HG02571 (cell line): Measurements from ENCODE around the gene LIF.

ENCODE experiments used
- ATAC-seq: cut with Tn5 transposase; IDR thresholded peaks from one replicate; pipeline ENCODE4 v1.9.1; 2021; ENCODE audit warnings: mild to moderate bottlenecking, moderate library complexity; ENCODE audit not compliant: unreplicated experiment

The LIF gene

DNA sequence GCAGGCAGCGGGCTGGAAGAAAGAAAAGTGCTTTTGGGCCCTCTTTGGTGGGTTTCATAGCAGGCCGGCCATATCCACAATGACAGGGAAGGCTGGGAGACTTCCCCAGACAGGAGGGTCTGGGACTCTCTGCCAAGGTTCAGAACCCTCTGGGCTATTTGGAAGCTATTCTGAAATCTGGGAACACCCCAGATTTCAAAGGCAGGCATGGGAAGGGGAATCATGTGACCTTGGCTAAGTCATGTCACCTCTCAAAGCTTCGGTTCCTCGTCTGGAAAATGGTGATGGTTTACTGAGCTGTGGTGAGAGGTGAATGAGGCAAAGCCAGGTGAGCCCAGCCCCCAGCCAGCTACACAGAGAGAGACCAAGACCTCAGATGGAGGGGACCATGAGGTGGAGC lies 38.1 kb upstream of the LIF start:
- ATAC-seq = no peak

DNA sequence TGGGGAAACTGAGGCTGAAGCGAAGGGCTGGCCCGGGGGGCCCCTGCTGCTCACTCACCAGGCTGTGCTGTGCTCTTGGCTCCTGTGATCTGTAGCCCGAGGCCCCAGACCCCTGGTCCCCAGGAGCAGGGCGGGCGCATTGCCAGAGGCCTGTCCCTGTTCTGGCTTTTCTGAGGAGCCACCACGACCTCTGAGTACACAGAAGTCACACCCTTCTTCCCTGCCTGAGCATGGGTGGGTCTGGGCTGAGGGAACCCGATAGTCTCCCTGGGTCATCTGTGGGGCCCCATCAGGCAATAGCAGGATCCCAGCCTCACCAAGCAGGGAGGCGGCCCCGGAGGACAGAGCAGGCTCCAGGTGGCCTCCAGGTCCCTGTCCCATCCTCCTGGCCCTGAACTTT lies 37.6 kb upstream of the LIF start:
- no peak for ATAC-seq

DNA sequence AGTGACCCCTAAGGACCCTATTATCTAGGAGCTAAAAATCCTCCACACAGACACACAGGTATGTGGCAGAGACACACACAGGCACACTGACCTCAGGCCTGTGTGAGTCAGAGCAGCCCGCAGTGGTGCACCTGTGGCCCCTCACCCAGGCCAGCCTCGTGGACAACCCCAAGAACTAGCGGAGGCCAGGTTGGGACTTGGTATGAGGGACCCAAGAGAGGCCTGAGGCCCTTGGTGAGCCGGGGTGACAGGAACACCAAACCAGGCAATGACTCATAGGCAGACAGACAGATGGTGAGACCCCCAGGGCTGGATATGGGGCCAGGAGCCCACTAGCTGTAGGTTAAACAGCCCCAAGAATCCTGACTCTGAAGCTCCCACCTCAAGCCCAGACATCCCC lies 36.8 kb upstream of the LIF start:
- no peak for ATAC-seq

DNA sequence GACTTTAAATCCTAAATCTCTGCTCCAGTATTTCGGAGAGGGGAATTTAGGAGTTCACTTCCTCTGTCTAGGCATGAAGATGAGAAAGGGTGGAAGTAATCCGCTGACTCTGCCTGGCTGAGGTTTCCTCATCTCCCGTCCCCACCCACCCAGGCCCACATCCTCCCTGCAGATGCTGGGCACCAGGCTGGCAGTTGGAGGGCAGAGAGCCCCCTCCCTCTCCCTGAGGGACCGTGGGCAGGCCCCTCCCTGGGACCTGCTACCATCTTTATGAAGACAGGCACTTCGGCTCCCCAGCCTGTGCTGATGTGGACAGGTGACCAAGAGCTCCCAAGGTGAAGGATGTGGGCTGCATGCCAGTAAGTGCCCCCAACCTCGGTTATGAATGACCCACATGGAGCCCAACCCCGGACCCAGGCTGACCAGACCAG lies 36.1 kb upstream of the LIF start:
- ATAC-seq = no peak

DNA sequence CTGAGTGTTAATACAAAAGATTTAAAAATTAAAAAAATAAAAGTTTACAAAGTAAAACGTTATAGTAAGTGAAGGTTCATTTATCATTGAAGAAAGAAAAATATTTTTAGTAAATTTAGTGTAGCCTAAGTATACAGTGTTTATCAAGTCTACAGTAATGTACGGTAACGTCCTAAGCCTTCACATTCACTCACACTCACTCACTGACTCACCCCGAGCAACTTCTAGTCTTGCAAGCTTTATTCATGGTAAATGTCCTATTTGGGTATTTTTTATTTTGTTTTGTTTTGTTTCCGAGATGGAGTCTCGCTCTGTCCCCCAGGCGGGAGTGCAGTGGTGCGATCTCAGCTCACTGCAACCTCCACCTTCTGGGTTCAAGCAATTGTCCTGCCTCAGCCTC lies 33.9 kb upstream of the LIF start:
- ATAC-seq = no peak

DNA sequence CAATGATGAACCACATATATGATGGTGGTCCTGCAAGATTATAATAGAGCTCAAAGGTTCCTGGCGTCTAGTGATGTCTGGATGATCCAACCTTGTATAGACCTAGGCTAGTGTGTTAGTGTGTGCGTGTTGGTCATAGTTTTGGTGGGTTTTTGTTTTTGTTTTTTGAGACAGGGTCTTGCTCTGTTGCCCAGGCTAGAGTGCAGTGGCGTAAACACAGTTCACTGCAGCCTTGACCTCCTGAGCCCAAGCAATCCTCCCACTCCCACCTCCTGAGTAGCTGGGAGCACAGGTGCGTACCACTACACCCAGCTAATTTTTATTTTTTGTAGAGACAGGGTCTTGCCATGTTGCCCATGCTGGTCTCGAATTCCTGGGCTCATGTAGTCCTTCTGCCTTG lies 33.4 kb upstream of the LIF start:
- ATAC-seq = no peak

DNA sequence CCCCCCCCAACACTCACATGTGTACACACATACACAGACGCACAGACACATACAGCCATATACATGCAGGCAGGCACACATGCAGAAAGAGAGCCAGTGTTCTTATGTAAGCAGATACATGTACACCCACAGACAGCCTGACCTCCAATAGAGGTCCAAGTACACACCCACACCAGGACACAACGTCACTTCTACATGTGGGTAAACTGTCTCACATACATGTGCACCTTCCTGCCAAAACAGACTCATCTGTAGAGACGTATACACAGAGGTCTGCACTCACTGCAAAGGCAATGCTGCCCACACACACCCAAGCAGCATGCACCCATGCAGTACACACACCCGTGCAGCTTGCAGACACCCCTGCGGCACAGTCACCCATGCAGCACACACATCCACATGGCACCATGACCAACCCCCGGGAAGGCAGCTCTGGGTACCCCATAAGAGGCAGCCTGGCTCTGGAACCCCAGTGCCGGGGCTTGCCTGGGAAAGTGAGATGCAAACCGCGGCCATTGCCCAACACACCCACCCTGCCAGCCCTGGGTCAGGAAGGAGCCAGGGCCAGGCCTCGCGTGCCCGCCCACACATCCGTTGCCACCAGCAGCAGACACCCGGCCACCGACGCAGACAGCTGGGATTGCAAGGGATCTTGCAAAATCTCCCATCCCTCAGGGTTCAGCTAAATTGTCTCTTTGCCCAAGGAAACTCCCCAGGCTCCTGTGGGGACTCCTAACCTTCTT lies 32.7 kb upstream of the LIF start:
- ATAC-seq = no peak

DNA sequence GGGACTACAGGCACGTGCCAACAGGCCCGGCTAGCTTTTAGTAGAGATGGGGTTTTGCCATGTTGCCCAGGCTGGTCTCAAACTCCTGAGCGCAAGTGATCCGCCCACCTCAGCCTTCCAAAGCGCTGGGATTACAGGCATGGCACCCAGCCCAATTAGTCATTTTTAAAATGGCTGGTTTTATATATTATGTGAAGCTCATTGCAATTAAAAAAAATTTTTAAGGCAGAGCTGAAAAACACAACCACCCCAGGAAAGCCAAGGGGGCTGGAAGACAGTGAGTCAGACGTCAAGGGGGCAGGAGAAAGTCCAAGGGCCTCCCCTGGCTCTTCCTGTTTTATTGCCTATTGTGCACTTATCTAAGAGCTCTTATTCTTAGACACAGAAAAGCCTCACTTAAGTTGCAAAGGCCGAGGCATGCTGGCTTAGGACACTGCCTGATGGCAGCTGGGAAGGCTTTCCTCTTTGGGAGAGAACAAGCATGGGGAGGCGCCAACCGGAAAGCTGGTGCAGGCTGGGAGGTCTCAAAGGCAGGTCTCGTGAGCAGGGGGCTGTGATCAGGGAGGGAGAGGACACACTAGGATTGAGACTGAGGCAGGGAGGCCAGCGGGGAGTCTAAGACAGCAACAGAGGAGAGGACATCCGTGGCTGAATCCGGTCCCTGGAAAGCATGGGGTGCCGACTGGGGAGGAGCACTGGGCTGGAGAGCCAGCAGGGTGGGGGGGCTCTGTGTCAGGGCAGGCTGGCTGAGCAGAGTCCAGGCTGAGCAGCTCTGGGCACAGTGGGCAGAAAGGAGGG lies 31.2 kb upstream of the LIF start:
- no peak for ATAC-seq

DNA sequence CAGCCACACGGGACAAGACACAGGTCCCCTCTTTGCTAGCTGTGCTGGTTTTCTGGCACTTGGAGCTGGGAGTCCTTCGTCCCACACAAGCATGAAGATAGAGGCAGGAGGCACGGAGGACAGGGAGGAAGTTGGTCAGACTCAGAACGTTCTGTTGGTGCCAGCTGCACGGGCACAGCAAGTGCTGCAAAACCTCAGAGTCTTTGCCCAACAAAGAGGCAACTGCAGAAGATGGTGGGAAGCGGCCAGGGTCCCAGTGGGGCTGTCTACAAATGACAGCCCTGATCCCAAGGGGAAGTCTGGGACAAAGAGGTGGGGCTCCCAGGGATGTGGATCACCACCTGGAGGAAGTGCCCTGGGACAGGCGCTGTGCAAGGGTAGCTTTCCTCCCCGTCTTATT lies 29.5 kb upstream of the LIF start:
- no peak for ATAC-seq

DNA sequence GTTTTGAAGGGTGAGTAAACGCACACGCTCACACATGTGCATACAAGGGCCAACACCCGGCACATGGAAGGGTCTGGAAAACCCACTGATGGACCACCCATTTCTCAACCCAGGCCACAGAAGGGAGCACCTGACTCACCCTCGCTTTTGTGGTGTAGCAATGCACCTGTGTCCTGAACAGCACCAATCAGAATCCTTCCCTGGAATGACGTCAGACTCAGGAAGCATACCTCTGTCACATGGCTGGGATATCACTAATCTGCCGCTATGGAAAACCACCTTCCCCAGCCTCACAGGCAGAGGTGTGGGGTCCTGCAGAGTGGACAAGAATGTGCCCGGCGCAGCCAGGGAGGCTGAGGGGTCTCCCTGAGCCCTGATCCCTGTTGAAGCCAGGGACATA lies 29.1 kb upstream of the LIF start:
- no peak for ATAC-seq

DNA sequence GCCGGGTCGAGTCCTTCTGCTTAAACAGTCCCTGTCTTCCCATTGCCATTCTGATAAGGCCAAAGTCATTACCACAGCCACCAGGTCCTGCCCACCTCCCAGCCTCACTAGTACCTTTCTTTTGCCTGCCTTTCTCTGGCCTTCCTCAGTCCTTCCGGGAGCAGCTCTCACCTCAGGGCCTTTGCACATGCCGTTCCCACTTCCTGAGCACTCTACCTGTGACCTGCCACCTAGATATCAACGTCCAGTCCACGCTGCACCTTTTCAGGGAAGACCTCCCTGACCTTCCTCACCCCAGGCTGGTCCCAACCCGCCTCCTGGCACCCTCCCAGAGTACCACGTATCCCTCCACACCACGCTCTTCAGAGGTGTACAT lies 27.9 kb upstream of the LIF start:
- ATAC-seq = no peak

DNA sequence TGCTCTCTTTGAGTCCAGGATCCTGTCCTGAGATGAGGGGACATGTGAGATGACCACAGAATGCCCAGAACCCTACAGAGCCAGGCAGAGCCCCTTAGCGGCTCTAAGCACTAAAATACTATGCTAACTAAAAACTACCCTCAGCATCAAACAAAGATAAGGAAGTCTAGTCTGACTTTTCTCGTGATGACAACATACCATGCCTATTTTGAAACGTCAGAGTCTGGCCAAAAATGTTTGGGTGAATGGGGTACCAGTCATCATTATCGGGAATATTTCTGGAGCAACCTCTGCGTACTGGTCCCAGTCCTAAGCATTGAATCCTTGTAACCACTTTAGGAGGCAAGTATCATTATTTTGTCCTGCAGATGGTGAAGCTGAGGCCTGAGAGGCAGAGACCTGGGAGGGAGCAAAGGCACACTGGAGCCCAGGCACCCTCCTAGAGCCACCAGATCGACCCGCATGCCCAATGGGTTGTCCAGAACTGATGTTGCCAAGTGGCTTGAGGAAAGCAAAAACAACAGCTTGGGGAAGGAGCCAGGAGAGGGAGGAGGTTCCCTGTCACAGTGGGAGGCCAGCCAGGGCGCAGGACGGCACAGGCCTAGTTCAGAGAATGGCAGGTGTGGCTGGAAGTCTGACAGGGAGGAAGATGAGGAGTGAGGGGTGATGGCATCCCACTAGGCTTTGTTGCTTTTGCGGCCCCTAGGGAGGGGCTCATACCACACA lies 27.3 kb upstream of the LIF start:
- no peak for ATAC-seq

DNA sequence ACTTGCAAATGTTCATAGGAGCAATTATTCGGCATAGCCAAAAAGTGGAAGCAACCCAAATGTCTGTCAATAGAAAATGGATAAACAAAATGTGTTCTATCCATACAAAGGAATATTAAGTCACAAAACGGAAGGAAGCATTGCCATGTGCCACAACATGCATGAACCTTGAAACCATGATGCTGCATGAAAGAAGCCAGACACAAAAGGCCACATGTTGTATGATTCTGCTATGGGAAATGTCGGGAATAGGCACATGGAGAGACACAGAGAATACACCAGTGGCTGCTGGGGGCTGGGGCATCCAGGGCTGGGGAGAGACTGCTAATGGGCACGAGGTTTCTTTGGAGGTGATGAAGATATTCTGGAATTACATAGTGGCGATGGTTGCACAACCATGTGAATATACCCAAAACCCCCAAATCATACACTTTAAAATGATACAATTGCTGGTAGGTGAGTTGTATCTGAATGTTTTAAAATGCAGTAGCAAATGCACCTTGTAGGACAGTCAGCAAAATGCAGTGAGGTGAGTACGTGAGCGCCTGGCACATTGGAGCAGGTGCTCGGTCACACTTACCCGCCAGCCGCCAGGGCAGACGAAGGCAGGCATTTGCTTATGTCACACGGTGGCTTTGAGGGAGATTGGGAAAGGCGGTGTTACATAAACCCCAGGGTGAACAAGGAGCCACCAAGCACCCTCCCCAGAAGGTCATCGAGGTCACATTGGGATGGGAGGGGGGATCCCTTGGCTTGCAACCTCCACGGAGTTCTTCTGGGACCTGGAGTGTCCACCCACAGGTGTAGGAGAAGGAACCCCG lies 26.4 kb upstream of the LIF start:
- ATAC-seq = no peak

DNA sequence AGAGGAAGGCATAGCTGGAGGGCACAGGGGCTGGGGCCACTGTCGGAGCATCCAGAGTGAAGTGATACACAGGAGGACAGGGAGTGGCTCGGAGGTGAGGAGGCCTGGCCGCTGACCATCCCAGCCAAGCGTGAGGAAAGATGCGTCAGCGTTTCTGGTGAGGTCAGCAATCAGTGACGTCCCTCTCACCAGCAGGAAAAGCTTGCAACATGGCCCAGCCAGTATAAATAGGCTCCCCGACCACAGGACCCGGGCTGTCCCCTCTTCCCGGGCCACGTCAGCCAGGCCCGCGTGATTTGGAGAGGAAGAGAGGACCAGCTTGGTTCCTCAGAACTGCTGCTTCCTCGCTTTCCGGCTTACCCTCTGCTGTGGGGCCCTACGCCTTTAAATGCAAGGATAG lies 24.3 kb upstream of the LIF start:
- no peak for ATAC-seq

DNA sequence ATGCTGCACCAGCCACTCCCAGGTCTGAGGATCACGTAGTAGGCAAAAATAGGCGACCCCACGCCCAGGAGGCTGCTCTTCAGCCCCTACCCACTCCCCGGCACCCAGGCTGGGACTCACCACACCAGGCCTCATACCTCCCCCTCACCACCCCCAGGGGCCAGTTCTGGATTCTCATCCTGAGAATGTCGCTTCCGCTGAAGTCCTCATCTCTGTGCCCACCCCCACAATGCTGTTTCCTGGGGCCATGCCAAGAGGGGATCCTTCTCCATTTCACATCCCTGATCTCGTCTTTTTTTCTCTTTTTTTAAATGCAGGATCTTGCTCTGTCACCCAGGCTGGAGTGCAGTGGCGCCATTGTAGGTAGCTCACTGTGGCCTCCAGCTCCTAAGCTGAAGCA lies 21.8 kb upstream of the LIF start:
- no peak for ATAC-seq

DNA sequence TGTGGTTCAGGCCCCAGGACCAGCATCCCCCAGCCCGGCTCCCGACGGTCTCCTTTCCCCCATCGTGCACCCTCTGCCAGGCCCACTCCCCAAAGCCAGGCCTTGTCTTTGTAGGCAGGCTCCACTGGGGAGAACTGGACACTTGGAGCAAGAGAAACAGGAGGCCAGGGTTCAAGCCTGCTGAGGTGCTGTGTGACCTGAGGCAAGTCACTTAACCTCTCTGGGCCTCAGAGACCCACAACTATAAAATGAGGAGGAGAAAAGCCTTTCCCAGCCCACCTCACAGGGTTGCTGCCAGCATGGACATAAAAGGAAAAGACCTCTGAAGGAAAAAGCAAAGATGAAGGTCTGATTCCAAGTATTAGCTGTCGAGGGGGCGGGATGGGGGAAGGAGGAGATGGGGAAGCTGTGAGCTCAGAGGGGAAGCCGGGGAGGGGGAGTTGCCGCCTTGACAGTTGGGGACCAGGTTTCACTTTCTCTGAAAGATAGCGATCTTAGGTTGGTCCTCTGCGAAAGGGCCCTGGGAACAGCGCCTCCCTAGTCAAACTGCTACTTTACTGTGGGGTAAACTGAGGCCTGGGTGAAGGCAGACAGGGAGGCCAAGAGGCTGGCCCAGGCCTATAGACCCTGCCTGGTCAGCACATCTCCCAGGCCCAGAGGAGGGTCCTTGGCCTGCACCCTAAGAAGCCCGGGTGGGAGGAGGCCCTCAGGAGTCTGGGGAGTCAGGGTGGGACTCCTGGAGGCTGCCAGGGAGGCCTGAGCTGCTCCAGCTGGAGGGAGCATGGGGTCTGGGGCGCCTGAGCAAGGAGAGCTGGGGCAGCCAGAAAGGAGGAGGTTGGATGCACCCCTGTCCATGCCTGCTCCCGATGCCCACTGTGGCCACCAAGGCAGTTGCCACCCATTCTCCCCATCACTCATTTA lies 21.1 kb upstream of the LIF start:
- no peak for ATAC-seq

DNA sequence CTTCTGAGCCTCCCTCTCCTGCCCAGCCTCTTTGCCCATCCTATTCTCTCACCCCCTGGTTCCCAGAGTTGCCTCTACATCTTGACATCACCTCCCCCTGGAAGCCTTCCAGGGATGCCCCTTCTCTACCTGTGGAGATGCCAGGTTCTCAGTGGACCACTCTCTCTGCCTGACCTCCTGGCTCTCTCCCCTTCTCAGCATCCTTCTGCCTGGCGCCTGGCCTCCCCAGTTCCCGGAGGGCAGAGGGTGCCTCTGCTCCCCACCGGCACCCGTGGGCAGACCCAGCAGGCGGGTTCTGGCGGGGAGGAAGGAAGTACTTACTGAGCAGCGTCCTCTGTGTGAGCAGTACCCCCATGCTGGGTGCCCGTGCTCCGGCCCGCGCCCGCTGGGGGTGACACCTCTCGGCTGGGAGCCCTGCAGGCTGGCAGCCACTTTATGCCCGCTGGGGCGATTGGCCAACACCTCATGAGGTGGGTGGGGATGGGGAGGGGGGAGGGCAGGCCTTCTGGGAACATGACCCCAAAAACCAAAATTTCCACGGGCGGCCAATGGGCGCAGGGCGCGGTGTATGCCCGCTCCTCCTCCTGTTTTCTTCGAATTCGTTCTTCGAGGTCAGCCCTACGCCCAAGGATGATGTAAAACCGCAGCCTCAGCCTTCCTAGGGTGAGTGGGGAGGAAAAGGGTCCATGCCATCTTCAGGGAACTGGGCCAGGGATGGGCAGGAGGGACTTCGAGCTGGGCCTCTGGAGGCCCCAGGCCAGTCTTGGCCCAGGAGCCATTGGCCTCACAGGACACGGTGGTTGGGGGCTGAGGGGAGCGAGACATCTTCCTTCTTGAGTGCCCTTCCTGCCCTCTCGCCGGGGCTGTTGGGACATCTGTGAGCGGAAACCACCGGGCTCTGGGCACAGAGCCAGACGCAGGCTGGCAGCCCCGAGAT lies 20.2 kb upstream of the LIF start, which contains the start of gene OSM:
Gene OSM, minus strand, starts transcription at position 407 of the 937 bp plus-strand sequence. Its CDS starts 52 bp downstream, at position 355.
- no peak for ATAC-seq

DNA sequence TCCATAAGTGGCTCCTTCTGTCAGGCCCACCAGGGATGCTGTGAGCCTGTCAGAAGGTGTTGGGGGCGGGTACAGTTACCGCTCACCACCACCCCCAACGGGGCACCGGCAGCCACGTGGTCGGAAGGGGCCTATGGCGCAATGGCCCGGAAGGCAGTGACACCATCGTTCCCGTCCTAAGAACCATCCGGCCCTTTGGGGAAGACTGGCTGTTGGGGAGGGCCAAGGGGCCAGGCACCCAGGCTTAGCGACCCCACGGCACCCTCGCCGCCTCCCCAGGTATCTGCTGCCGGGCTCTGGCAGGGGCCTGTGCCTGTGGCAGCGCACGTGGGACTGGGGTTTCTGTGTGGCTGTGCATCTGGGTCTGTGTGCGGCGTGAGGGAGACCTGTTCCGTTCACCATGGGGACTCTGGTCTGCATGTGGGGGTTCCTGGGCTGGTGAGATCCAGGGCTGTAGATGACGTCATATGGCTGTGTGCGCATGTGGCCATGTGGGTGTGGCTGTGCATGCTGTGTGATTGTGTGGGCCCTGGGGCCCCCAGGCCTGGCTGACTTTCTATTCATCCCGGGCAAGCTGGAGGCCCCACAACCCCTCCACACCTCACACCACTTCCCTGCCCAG lies 19.4 kb upstream of the LIF start:
- ATAC-seq = peak; percentile 52
